ENCODE results near the gene CASP8AP2. TPM values are rescaled to one million over a fixed set of nuclear protein-coding genes. Genes with fewer than 3 reads are reported as not detected.
"Not testable (repeated sequence)": the region's sequence is repeated elsewhere in the genome, so short reads cannot be mapped to it uniquely, and the experiment has no call there.

The CASP8AP2 gene
- total and polyA plus RNA-seq, 4 donors, result 4.3 to 24.4 (median 8.2) TPM

- no peak for DNase-seq
- Histone ChIP-seq H3K4me3 (no peak overlapping the region), H3K9me3 (ENCODE audit: control insufficient read depth in 4 of 4, insufficient read depth in 3 of 4, low read length in 3 of 4) (no peaks in the 10 kb centered on the region), H3K9ac (ENCODE audit: insufficient read depth in 1 of 2, low read length in 2 of 2) (no peak overlapping the region), H3K4me1 (ENCODE audit: control insufficient read depth in 5 of 5, insufficient read depth in 5 of 5, low read length in 5 of 5) (peaks cover 0 to 10% (median 5%) of the 10 kb centered on the region in 5 donors), H3K36me3 (ENCODE audit: control insufficient read depth in 4 of 4, insufficient read depth in 4 of 4, low read length in 4 of 4) (peaks cover 0 to 4% (median 2%) of the 10 kb centered on the region in 4 donors), H3K27ac (ENCODE audit: low read depth in 1 of 2, low read length in 1 of 2) (no peak overlapping the region), H3K27me3 (ENCODE audit: control insufficient read depth in 3 of 3, insufficient read depth in 3 of 3, low read length in 2 of 3) (no peaks in the 10 kb centered on the region)
- TF ChIP-seq CTCF (IDR thresholded peaks at IDR 0.05; ENCODE audit: control extremely low read depth, extremely low read depth), result no peak
- no peak for ATAC-seq (ENCODE audit: insufficient read depth, low FRiP score)
- 91 to 96% methylated on average over 2 of the region's 2 CpGs for WGBS, 2 donors
Measured at GRCh38 chr6:89842228-89842627, 12.5 kb downstream of the CASP8AP2 start.

GRCh38 chr6:89843070-89843469, 13.4 kb downstream of the CASP8AP2 start:
- no peaks in the 10 kb centered on the region for H3K27me3 ChIP-seq (ENCODE audit: control insufficient read depth in 3 of 3, insufficient read depth in 3 of 3, low read length in 2 of 3)
- H3K36me3 ChIP-seq (ENCODE audit: control insufficient read depth in 4 of 4, insufficient read depth in 4 of 4, low read length in 4 of 4), result peaks cover 2 to 5% (median 4%) of the 10 kb centered on the region in 4 donors
- H3K9ac ChIP-seq (ENCODE audit: insufficient read depth in 1 of 2, low read length in 2 of 2), result no peak overlapping the region
- peaks cover 0 to 10% (median 5%) of the 10 kb centered on the region in 5 donors for H3K4me1 ChIP-seq (ENCODE audit: control insufficient read depth in 5 of 5, insufficient read depth in 5 of 5, low read length in 5 of 5)
- H3K4me3 ChIP-seq, result no peak overlapping the region
- no peak for ATAC-seq (ENCODE audit: insufficient read depth, low FRiP score)
- WGBS, 2 donors, result 78 to 88% methylated on average over 3 of the region's 3 CpGs
- peak overlapping the region in 1 of 2 donors; percentile 40 for H3K27ac ChIP-seq (ENCODE audit: low read depth in 1 of 2, low read length in 1 of 2)
- no peak for TF ChIP-seq CTCF (IDR thresholded peaks at IDR 0.05; ENCODE audit: control extremely low read depth, extremely low read depth)
- no peak for DNase-seq
- H3K9me3 ChIP-seq (ENCODE audit: control insufficient read depth in 4 of 4, insufficient read depth in 3 of 4, low read length in 3 of 4), result no peaks in the 10 kb centered on the region

- WGBS, 2 donors, result 87 to 93% methylated on average over 5 of the region's 5 CpGs
- H3K4me1 ChIP-seq (ENCODE audit: control insufficient read depth in 5 of 5, insufficient read depth in 5 of 5, low read length in 5 of 5); ATAC-seq (ENCODE audit: insufficient read depth, low FRiP score); H3K27me3 ChIP-seq (ENCODE audit: control insufficient read depth in 3 of 3, insufficient read depth in 3 of 3, low read length in 2 of 3); H3K9me3 ChIP-seq (ENCODE audit: control insufficient read depth in 4 of 4, insufficient read depth in 3 of 4, low read length in 3 of 4); H3K27ac ChIP-seq (ENCODE audit: low read depth in 1 of 2, low read length in 1 of 2); H3K36me3 ChIP-seq (ENCODE audit: control insufficient read depth in 4 of 4, insufficient read depth in 4 of 4, low read length in 4 of 4); H3K9ac ChIP-seq (ENCODE audit: insufficient read depth in 1 of 2, low read length in 2 of 2); DNase-seq; H3K4me3 ChIP-seq: not testable (repeated sequence)
Measured at GRCh38 chr6:89847513-89847912, 17.8 kb downstream of the CASP8AP2 start.

GRCh38 chr6:89853068-89853467, 23.4 kb downstream of the CASP8AP2 start:
- Histone ChIP-seq H3K9ac (ENCODE audit: insufficient read depth in 1 of 2, low read length in 2 of 2) (no peak overlapping the region), H3K27ac (ENCODE audit: low read depth in 1 of 2, low read length in 1 of 2) (no peak overlapping the region), H3K27me3 (ENCODE audit: control insufficient read depth in 3 of 3, insufficient read depth in 3 of 3, low read length in 2 of 3) (no peaks in the 10 kb centered on the region), H3K36me3 (ENCODE audit: control insufficient read depth in 4 of 4, insufficient read depth in 4 of 4, low read length in 4 of 4) (peaks cover 6 to 22% (median 18%) of the 10 kb centered on the region in 4 donors), H3K4me1 (ENCODE audit: control insufficient read depth in 5 of 5, insufficient read depth in 5 of 5, low read length in 5 of 5) (no peaks in the 10 kb centered on the region), H3K9me3 (ENCODE audit: control insufficient read depth in 4 of 4, insufficient read depth in 3 of 4, low read length in 3 of 4) (no peaks in the 10 kb centered on the region), H3K4me3 (no peak overlapping the region)
- DNase-seq (no peak), ATAC-seq (ENCODE audit: insufficient read depth, low FRiP score) (no peak)
- WGBS, 2 donors, result 93 to 98% methylated on average over 1 of the region's 1 CpG
- no peak for TF ChIP-seq CTCF (IDR thresholded peaks at IDR 0.05; ENCODE audit: control extremely low read depth, extremely low read depth)
